Suppressor macrophage treated with lipopolysaccharide for 1 hour (primary cell): ENCODE results near the gene LRFN4.

Experiments used
- DNase-seq, 3 donors: peaks; one replicate each; pipeline ENCODE4 v3.0.0-alpha.2; 2020 to 2022

LRFN4 gene

DNA sequence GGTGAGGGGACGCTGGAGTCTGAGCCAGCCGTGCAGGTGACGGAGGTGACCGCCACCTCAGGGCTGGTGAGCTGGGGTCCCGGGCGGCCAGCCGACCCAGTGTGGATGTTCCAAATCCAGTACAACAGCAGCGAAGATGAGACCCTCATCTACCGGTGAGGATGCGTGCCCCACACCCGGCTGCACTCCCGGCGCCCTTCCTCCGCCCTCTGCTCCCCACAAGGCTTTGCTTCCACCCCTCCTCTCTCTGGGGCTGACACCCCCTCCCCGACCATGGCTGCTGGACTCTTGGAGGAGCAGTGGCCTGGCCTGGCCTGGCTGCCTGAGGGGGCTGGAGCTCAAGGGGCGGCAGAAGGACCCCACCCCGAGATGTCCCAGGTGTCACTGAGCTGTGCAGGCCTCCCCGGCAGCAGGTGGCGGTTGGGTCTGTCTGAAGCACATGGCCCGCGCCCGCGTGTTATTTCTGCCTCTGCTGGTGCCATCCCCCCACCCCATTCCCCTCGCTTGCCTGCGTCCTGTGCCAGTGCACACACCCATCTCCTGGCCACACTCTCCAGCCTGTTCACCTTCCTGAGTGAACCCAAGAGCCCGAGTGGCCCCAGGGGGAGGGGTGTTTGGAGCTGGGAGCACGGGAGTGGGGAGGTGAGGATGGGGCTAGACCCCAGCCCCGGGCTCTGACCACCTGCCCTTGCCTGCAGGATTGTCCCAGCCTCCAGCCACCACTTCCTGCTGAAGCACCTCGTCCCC lies 2.2 kb downstream of the LRFN4 start:
- DNase-seq = no peak

GRCh38 chr11:66859686-66860448 lies 3.0 kb downstream of the LRFN4 start:
- no peak for DNase-seq

- DNase-seq = no peak
These were observed 3.6 kb downstream of the LRFN4 start for GRCh38 chr11:66860449-66860831.

GRCh38 chr11:66861038-66861773 lies 4.3 kb downstream of the LRFN4 start:
- DNase-seq = no peak

GRCh38 chr11:66861774-66862558 lies 5.1 kb downstream of the LRFN4 start:
- DNase-seq = no peak

- DNase-seq = no peak
These were observed 5.7 kb downstream of the LRFN4 start for GRCh38 chr11:66862559-66863037.

DNA sequence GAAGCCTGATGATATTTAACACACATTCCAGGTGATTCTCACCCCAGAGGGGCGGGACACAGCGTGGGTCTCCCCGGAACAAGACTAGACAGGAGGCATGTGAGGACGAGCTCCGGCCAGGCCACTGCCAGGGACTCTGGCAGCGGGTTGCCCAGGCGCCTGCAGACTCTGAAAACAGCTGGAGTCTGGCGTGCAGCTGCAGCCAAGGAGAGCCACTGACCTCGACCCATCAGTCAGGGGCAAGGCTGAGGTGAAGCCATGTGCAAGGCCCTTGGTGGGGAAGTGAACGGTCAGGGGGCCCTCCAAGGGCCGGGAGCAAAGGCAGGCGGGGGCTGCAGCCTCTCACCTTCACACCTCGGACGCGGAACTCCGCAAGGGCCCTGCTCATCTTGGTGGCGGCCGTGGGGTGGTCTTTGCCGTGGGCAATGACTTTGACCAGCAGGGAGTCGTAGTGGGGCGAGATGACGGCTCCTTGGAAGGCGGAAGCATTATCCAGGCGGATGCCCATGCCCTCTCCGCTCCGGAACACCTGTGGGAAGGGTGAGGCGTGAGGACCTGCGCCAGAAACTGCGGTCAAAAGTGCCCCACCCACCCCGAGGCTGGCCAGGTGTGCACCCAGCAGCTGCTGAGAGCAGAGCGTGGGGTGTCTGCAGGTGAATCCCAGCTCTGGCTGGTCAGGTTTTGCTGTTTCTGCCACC lies 6.7 kb downstream of the LRFN4 start:
- DNase-seq = no peak

DNA sequence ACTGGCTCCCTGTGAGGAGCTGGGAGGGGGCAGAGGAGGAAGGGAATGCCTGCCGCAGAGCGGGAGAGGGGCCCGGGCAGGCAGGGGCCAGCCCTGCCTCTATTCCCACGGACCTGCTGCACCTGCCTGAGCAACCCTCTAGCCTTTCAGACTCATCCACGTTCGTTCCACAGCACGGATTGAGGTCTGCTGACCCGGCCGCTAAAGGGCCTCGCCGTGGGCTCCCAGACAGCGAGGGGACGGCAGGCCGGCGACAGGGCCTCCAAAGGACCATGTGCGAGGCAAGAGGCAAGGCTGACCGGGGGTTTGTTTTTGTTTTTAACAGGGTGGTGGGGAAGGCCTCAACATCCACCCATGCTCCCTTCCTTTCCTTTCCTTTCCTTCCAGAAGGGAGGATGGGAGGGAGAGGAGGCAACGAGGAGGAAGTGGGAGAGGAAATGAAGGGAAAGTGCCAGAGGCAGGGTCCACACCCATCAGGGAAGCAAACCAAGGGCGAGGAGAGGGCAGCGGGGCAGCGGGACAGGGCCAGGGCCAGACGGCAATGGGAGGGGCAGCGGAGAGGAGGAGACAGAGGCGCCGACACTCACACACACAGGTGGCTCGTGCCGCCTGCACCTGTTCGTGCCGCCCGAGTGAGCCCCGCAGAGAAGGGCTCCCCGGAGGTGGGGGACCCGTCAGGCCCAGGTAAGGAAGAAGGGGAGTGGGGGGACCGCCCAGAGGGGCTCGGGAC lies 7.5 kb downstream of the LRFN4 start:
- no peak for DNase-seq

DNA sequence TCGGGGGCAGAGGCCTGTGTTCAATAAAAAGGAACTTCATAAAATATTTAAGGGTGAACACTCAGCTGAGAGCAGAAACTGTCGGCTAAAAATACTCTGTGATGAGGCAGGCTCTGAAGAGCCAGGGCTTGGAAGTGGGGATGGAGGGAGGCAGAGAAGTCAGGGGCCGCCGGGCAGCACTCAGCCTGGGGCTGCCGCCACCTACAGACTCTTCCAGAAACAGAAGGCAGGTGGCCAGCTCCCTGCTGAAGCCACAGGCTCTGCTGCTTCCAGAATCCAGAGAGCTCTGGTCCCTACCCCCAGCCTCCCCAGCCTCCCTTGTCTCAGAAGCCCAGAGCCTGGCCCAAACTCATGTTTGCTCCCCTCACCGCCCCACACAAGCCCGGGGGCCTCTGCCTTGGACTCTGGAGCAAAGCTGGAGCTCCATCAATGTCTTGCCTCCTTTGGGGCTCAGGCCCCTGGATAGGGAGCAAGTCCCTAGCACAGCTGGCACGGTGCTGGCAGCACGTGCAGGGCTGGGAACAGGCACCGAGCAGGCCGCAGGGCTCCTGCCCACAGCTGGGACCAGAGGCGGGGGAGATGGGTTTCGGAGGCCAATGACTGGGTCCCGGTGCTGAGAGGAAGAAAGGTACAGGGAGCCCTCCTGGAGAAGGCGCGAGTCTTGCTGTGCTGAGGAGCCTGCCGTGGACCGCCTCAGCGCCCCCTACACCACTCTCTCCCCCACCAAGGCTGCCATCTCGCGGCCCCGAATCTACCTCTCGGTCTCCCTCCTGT lies 8.2 kb downstream of the LRFN4 start:
- no peak for DNase-seq

- no peak for DNase-seq
These were observed 9.1 kb downstream of the LRFN4 start for GRCh38 chr11:66866007-66866406.

DNA sequence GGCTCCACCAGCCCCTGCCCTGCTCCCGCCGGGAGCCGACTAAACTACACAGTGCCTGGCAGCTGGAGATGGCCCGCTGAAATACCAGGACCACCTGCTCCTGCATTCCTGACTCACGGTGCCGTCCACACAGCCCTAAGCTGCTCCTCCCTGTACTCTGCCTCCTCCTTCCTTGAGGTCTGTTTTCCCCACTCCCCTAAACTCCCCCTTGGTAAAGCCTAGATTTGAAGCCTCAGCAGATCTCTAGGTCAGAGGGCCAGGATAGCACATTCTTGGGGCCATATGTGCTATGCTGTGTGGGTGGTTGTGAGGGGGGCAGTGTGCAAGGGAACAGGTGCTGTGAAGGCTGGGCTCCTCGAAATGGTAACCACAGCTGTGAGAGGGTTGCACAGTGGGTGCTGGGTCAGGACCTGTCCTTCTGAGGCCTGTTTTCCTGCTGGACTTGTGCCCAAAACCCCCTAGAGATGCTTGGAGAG lies 9.7 kb downstream of the LRFN4 start:
- no peak for DNase-seq

DNA sequence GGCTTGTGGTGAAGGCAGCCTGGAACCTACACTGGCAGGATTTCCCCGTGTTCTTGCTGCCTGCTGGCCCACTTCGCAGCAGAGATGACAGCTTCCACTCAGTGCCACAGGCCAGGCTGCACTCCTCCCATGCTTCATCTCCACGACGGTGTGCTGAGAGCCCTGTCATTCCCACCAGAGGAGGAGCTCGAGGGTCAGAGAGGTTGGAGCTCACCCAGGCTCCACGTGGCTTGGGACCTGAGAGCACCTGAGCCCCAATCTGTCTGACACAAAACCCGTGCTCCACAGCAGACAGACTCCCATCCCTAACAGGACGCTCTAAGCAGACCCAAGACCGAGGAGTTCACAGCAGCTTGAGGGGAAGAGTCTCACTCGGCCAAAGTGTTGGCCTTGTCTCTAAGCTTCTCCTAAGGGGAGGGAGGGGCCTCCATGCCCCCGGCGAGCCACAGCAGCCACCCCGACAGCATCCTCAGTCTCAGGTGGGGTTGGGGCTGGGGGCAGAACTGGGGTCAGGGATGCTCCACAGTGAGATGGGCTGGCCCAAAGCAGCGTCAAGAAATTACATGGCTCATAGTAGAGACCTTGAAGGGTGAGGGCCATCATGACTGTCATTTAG lies 10.7 kb downstream of the LRFN4 start:
- no peak for DNase-seq

- DNase-seq = no peak
These were observed 11.3 kb downstream of the LRFN4 start for GRCh38 chr11:66868082-66868725.

GRCh38 chr11:66868726-66869566 lies 12.1 kb downstream of the LRFN4 start:
- DNase-seq = peak; percentile 42 to 76 (median 57)

DNA sequence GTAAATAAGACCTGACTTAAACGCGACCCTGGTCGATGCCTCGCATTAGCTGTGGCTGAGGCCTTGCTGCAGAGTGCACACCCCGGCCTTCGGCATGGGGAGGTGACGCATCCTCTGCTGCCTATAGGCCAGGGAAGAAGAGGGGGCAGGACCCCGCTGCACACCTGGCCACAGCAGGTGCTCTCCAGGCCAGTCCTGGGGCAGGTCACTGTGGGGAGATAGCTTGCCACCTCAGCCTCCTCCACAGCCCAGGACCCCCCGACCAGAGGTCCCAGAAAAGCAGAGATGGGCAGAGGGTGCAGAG lies 12.7 kb downstream of the LRFN4 start:
- no peak for DNase-seq

DNA sequence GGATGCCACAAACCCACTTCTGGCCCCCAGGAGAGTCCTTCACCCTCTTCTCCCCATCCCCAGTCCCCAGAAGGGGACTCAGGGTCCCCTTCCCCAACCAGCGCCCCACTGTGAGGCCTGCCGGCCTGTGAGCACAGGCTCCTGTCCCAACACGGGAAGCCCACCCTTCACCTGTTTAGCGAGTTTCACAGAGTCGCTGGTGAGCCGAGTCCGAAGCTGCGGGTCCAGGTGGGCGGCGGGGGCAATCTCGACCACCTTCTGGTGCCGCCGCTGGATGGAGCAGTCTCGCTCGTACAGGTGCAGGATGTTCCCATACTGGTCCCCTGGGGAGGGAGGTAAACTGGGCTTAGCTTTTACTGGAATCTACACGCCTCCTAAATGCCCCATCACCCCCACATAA lies 13.3 kb downstream of the LRFN4 start:
- DNase-seq = no peak

DNA sequence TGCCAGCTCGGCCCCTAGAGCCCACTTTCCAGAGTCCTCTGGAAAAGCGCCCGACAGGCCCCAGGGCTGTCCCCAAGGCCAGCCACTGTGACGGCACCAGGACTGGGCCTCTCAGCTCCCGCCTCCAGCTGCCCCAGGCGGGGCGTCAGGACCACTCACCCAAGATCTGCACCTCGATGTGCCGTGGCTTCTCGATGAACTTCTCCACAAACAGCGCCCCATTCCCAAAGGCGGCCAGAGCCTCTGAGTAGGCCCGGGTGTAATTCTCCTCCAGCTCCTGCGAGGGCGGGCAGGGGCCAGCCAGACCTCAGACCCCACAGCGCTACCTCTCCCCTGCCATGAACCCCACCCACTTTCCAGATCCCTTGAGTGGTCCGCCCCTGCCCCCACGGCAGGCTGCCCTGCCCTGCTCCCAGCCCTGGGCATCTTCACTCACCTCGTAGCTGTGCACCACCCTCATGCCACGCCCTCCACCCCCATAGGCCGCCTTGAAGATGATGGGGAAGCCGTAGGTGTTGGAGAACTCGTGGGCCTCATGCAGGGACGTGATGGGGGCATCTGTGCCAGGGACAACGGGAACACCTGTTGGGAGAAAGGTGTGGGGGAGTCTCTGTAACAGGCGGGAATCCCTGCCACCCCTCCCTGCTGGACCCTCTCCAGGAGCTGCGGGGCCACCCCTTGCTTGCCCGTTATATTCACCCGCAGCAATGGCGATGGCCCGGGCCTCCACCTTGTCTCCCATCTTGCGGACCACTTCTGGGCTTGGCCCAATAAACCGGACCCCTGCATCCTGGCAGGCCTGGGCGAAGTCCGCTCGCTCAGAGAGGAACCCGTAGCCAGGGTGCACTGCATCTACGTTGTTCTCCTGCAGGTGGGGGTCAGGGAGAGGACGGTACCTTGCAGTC lies 14.0 kb downstream of the LRFN4 start:
- DNase-seq = no peak

GRCh38 chr11:66871521-66871901 lies 14.6 kb downstream of the LRFN4 start:
- no peak for DNase-seq
